HTR-8/SVneo (cell line): ENCODE data around the gene CHD8.
"Not testable (repeated sequence)": the region's sequence is repeated elsewhere in the genome, so short reads cannot be mapped to it uniquely, and the experiment has no call there.

Experiments
- DNase-seq: peaks from one replicate; pipeline ENCODE4 v3.0.0; 2011; ENCODE audit warnings: low spot score, mixed read lengths; ENCODE audit not compliant: insufficient read length
- FAIRE-seq: peaks from 2 replicates; lab custom pipeline; 2011; peaks lifted over from hg19 to GRCh38; lab: Jason Lieb, UNC

CHD8 gene

GRCh38 chr14:21382886-21383847, 72.8 kb downstream of the CHD8 start:
- FAIRE-seq (no peak), DNase-seq (peak; percentile 23)

GRCh38 chr14:21382095-21382494, 73.8 kb downstream of the CHD8 start:
- no peak for FAIRE-seq

GRCh38 chr14:21379338-21379737, 76.6 kb downstream of the CHD8 start:
- DNase-seq (no peak), FAIRE-seq (no peak)

More at GRCh38 chr14:21382095-21382494, 73.8 kb downstream of the CHD8 start:
- DNase-seq = no peak

- FAIRE-seq = no peak
- no peak for DNase-seq
These were observed 81.9 kb downstream of the CHD8 start for GRCh38 chr14:21373980-21374379.

DNA sequence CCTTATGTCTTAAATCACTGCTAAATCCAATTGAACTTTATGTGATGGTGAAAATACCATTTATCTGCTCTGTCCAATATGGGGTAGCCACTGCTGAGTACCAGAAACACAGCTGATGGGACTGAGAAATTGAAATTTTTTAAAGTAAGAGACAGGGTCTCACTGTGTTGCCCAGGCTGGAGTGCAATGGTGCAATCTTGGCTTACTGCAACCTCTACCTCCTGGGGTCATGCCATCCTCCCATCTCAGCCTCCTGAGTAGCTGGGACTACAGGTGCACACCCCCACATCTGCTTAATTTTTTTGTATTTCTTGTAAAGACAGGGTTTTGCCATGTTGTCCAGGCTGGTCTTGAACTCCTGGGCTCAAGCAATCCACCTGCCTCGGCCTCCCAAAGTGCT, 83.1 kb downstream of the CHD8 start:
- not testable (repeated sequence) for FAIRE-seq, DNase-seq

GRCh38 chr14:21369949-21370679, 85.8 kb downstream of the CHD8 start:
- FAIRE-seq = no peak
- DNase-seq = no peak

GRCh38 chr14:21367582-21368144, 88.3 kb downstream of the CHD8 start:
- DNase-seq (no peak), FAIRE-seq (no peak)

- FAIRE-seq (no peak), DNase-seq (no peak)
These were observed 99.4 kb downstream of the CHD8 start for GRCh38 chr14:21356511-21356910.

DNA sequence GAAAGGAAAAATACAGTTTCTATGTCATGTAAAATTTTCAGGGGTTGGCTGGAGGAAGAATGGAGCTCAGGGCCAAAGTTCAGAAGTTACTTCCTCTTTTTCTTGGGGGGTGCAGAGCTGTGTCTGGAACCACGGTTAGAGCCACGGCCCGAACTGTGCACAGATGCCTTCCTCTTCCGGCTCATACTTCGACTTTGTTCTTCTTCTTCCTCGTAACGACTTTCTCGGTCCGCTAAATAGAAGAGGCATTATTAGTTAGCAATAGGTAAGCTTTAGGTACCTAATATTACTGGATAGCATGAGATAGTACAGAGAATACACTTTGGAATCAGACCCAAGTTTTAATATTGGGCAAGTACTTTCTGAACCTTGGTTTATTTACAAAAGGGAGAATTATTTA, 103.3 kb downstream of the CHD8 start:
- no peak for DNase-seq
- no peak for FAIRE-seq

GRCh38 chr14:21350539-21350938, 105.4 kb downstream of the CHD8 start:
- DNase-seq (no peak), FAIRE-seq (no peak)

GRCh38 chr14:21347201-21347600, 108.7 kb downstream of the CHD8 start:
- DNase-seq (no peak), FAIRE-seq (no peak)

DNA sequence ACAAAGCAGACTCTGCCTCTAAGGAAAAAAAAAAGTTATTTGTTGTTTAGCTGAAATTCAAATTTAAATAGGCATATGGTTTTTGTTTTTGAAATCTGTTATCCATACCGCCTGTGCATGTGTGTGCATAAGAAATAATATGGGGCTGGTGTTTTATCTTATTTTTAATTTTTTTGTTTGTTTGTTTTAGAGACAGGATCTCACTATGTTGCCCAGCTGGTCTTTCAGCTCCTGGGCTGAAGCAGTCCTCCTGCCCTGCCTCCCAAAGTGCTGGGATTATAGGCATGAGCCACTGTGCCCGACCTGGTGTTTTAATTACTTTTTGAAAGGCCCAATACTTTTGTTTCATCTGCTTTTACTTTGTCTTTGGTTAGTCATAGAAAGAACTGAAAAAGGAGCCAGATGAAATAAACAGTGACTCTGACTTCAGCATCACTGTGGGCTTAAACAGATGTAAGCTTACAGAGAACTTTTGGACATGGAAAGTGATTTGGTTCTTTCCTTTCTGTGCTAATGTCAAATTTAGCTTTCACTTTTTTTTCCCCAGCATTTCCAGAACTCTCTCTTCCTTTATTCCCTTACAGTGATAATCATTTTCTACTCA, 109.3 kb downstream of the CHD8 start:
- FAIRE-seq = no peak
- DNase-seq = no peak

DNA sequence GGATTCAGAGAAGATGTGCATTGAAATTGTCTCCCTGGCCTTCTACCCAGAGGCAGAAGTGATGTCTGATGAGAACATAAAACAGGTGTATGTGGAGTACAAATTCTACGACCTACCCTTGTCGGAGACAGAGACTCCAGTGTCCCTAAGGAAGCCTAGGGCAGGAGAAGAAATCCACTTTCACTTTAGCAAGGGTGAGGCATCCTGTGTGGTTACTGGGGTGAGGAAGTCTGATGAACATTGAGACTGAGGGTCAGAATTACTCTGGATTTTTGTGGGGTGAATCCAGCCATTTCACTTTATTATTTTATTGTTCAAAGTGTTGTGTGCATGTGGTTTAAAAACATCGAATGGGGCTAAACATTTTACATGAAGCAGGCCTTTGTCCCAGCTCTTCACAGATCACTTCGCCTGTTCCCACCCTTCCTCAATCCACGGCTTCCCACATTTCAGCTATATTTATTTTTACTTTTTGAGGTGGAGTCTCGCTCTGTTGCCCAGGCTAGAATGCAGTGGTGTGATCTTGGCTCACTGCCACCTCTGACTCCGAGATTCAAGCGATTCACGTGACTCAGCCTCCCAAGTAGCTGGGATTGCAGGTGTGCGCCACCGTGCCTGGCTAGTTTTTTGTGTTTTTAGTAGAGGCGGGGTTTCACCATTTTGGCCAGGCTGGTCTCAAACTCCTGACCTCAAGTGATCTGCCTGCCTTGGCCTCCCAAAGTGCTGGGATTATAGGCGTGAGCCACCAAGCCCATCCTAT, 112.7 kb downstream of the CHD8 start:
- DNase-seq (no peak), FAIRE-seq (no peak)
